NB4 (cell line): ENCODE results near the gene ADRM1.

Experiments used
- CTCF ChIP-seq: IDR thresholded peaks from one replicate; pipeline ENCODE4 v1.5.1; 2012; ENCODE audit warnings: low read depth, low read length
- POLR2A ChIP-seq: IDR thresholded peaks from 2 replicates; pipeline ENCODE4 v1.6.1; 2011; ENCODE audit warnings: mild to moderate bottlenecking; ENCODE audit not compliant: insufficient read length; ENCODE audit errors: extremely low read depth

DNA sequence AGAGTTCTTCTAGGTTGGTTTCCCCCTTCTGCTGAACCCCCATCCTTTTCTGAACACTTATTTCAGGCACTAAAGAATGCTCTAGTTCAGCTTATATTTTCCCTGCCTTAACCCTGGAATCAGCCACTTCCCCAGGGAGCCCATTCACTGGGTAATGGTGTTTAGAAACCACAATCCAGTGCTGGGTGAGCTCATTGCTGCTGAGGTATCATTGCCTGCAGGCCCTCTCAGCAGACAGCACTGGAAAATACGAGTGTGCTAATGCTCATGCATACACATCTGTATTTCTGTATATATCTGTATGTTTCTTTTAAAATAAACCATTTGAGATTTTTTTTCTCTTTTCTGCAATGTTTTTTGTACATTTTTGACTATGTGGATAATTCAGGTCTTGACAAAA is 37.4 kb upstream of the ADRM1 start:
- no peak for TF ChIP-seq CTCF
- TF ChIP-seq POLR2A, result no peak
